Stimulated activated CD8-positive, alpha-beta memory T cell treated with anti-CD3 and anti-CD28 coated beads, Interleukin-4, amount 100 ng/mL, for 1 hour (primary cell): ENCODE data around the gene SCFD1.
"Not testable (repeated sequence)": the region's sequence is repeated elsewhere in the genome, so short reads cannot be mapped to it uniquely, and the experiment has no call there.

Experiments used
- DNase-seq, 2 donors: peaks; one replicate each; pipeline ENCODE4 v3.0.0-alpha.2; 2020; ENCODE audit warnings: low read depth in 2 of 2, low spot score in 1 of 2

The SCFD1 gene

GRCh38 chr14:30621940-30622830 lies at the start of gene SCFD1:
TSS of gene SCFD1 (plus strand) at chr14:30622319. CDS start at chr14:30622339, 20 bp downstream.
- DNase-seq, result peak; percentile 88

DNA sequence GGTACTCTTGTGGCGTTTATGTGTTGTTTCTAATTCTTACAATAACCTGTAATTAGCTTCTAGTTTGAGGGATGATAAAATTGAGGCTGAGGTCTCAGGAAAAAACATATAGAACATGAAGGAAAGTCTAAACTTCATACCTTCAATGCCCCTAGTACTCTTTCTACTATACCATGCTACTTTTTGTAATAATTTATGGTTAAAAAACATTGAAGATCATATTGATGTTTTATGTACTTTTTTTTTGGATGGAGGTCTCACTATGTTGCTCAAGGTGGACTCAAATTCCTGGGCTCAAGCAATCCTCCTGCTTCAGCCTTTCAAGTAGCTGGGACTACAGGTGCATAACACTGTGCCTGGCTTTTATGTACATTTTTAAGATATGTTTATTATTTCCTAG lies 49.3 kb upstream of the SCFD1 start:
- no peak for DNase-seq

- DNase-seq, result no peak
Observed at GRCh38 chr14:30573226-30573814, 48.8 kb upstream of the SCFD1 start.

- no peak for DNase-seq
Observed at GRCh38 chr14:30573966-30574365, 48.2 kb upstream of the SCFD1 start.

GRCh38 chr14:30574777-30575176 lies 47.3 kb upstream of the SCFD1 start:
- not testable (repeated sequence) for DNase-seq

DNA sequence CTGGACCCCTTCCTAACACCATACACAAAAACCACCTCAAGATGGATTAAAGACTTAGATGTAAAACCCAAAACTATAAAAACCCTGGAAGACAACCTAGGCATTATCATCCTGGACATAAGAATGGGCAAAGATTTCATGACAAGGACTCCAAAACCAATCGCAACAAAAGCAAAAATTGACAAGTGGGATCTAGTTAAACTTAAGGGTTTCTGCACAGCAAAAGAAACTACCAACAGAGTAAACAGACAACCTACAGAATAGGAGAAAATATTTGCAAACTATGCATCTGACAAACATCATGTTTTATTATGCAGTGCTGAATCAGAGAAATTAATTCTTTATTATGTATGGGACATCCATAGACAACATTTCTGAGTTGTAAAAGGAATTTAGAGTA lies 45.8 kb upstream of the SCFD1 start:
- DNase-seq, result not testable (repeated sequence)

GRCh38 chr14:30580616-30581282 lies 41.4 kb upstream of the SCFD1 start:
- DNase-seq, result no peak

DNA sequence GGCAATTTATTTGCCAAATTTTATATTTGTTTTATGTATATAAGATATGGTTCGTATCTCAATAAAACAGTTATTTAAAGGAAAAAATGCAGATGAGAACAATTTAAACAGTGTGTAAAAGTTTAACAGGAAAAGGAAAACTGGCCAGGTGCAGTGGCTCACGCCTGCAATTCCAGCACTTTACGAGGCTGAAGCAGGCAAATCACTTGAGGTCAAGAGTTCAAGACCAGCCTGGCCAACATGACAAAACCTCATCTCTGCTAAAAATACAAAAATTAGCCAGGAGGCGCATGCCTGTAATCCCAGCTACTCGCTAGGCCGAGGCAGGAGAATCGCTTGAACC lies 40.9 kb upstream of the SCFD1 start:
- DNase-seq, result no peak

- no peak for DNase-seq
Observed at GRCh38 chr14:30582376-30582775, 39.7 kb upstream of the SCFD1 start.

- no peak for DNase-seq
Observed at GRCh38 chr14:30584058-30584630, 38.0 kb upstream of the SCFD1 start.

- DNase-seq, result no peak
Observed at GRCh38 chr14:30585204-30585603, 36.9 kb upstream of the SCFD1 start.

DNA sequence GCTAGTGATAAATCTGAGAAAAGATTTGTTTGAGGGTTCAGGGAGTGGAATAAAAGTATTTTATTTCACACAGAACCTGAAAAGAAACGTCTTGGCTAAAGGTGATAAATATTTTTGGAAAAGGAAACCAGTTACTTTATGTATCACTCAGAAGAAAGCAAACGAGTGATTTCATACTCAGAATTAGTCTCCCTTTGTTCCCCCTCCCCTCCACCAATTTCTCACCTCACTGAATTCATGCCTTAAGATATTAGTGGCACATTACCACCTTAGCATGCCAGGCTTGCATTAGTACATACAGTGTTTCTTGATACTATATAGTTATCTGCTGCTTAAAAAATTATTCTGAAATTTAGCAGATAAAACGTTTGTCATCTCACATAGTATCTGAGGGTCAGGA lies 35.0 kb upstream of the SCFD1 start:
- DNase-seq, result no peak

- DNase-seq, result no peak
Observed at GRCh38 chr14:30588873-30589272, 33.2 kb upstream of the SCFD1 start.

- DNase-seq, result no peak
Observed at GRCh38 chr14:30596935-30597334, 25.2 kb upstream of the SCFD1 start.

- no peak for DNase-seq
Observed at GRCh38 chr14:30597504-30597903, 24.6 kb upstream of the SCFD1 start.

GRCh38 chr14:30600922-30601918 lies 20.9 kb upstream of the SCFD1 start:
- no peak for DNase-seq

DNA sequence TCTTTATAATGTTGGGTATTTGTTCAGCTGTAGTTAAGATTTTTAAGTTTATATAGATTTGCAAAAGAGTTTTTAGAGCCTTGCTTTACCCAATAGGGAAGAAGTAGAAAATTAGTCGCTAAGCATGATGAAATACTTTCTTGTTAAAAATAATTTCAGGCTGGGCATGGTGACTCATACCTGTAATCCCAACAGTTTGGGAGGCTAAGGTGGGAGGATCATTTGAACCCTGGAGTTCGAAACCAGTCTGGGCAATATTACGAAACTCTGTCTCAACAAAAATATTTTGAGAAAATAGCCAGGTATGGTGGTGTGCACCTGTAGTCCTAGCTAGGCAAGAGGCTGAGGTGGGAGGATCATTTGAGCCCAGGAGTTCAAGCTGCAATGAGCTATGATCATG lies 18.7 kb upstream of the SCFD1 start:
- DNase-seq, result no peak

GRCh38 chr14:30604696-30605095 lies 17.4 kb upstream of the SCFD1 start:
- DNase-seq, result not testable (repeated sequence)

DNA sequence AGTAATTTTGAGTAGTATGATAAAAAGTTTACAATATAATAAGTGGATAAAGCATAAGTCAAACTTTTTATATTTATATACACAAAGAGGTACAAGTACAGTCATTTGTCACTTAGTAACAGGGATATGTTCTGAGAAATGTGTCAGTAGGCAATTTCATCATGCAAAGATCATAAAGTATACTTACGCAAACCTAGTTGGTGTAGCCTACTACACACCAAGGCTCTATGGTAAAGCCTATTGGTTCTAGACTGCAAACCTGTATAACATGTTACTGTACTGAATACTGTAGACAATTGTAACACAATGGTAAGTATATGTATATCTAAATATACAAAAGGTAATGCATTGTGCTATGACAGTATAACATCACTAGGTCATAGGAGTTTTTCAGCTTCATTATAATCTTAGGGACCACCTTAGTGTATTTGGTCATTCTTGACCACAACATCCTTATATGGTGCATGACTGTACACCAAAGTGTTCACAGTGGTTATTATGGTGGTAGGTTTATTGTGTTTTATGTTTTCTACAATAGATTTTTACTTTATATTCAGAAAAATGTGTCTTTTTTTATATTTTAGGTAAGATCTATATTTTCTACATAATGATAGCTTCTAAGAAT lies 14.9 kb upstream of the SCFD1 start:
- DNase-seq, result no peak

GRCh38 chr14:30608533-30609006 lies 13.5 kb upstream of the SCFD1 start:
- no peak for DNase-seq
